LNCaP clone FGC (cell line): Measurements from ENCODE around the gene AKAP12.
"Not testable (repeated sequence)": the region's sequence is repeated elsewhere in the genome, so short reads cannot be mapped to it uniquely, and the experiment has no call there.

Source experiments
- DNase-seq: peaks from one replicate; pipeline ENCODE4 v3.0.0-alpha.2; 2011; ENCODE audit warnings: low read depth
- H3K4me3 ChIP-seq: 2 replicates; pipeline ENCODE4 v1.5.1; 2011; ENCODE audit warnings: mild to moderate bottlenecking, low read depth, low read length, control low read depth
- CTCF ChIP-seq: IDR thresholded peaks from 2 replicates; pipeline ENCODE4 v1.5.1; 2012; ENCODE audit warnings: mild to moderate bottlenecking; ENCODE audit not compliant: control insufficient read depth, insufficient read depth; ENCODE audit errors: extremely low read depth

The AKAP12 gene

DNA sequence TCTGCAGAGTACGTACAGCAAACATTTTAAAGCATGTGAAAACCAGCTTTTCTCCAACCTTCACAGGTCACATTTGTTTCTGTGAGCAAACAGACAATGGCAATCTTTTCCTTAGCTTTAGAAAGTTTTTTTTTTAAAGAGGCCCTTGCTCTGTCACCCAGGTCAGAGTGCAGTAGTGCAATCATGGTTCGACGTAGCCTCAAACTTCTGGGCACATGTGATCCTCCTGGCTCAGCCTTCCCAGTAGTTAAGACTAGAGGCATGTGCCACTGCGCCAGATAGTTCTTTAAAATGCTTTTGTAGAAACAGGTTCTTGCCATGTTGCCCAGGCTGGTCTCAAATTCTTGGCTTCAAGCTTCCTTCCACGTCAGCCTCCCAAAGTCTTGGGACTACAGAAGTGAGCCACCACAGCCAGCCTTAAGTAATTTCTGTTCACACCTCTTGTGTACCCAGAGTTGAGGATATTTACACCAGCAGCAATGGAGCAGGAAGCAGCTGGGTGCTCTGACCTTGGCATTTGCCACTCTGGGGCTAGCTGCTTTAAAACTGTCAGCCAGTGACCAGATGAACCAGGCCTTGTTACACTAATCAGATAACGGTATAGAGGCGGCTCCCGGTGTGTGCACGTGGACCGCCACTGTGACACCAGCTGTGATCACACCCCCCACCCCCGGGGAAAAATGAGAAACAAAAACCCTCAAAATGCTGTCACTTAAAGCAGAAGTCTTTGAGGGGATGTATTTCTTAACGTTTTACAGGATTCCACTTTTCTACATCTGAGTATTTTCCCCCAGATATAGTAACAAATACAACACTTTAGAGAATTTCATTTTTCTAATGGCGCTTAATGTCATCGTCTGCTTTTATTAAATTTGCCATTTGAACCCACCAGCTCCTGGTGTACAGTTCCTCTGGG is 71.3 kb downstream of the AKAP12 start:
- no peak for TF ChIP-seq CTCF
- H3K4me3 ChIP-seq = no peak overlapping the region
- no peak for DNase-seq

DNA sequence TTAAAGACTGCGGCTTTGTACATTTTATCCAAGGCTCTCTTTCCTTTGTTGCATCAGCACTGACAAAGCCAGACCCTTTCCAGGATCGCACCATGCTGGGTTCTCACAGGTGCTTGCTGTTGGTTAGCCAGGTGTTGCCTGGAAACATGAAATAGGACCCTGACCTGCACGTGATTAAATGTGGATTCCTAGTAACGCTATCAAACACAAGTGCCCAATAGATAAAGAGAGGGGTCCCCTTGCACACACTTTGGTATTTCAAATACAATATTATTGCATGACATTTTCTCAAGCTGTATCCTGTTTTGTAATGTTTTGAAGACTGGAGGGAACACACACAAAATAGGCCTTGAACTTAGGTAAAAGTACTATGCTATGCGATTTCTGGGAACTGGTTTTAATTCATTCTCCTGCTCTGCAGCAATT is 73.3 kb downstream of the AKAP12 start:
- no peak overlapping the region for H3K4me3 ChIP-seq
- TF ChIP-seq CTCF = no peak
- DNase-seq = no peak

- H3K4me3 ChIP-seq, DNase-seq: not testable (repeated sequence)
Measured at GRCh38 chr6:151315661-151316060, 75.9 kb downstream of the AKAP12 start.

GRCh38 chr6:151317103-151317994 is 77.6 kb downstream of the AKAP12 start:
- H3K4me3 ChIP-seq = no peak overlapping the region
- DNase-seq = no peak
- no peak for TF ChIP-seq CTCF

DNA sequence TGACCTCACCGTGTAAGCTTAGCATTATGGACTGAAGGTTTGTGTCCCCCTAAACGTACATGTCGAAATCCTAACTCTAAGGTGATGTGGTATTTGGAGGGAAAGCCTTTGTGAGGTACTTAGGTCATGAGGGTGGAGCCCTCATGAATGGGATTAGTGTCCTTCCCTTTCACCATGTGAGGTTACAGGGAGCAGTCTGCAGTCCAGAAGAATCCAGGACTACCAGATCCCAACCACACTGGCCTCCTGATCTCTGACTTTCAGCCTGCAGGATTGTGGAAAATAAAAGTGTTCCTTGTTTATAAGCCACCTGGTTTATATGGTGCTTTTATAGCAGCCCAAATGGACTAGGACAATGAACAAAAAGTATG is 78.2 kb downstream of the AKAP12 start:
- no peak for TF ChIP-seq CTCF
- no peak overlapping the region for H3K4me3 ChIP-seq
- DNase-seq = no peak

DNA sequence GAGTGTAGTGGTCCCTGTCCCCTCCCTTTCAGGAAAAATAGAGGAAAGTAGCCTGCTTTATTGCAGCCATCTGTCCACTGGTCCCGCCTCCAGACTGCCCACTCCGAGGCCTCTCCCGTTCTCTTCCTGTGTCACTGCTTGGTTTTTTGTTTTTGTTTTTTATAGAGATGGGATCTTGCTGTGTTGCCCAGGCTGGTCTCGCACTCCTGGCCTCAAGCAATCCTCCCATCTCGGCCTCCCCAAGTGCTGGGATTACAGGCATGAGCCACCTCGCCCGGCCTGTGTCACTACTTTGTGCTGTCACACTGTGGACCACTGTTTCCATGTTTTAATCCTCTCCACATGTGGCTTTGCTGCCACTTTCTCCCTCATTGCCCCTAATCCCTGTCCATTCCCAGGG is 80.4 kb downstream of the AKAP12 start:
- no peak for DNase-seq
- no peak for TF ChIP-seq CTCF
- no peak overlapping the region for H3K4me3 ChIP-seq

DNA sequence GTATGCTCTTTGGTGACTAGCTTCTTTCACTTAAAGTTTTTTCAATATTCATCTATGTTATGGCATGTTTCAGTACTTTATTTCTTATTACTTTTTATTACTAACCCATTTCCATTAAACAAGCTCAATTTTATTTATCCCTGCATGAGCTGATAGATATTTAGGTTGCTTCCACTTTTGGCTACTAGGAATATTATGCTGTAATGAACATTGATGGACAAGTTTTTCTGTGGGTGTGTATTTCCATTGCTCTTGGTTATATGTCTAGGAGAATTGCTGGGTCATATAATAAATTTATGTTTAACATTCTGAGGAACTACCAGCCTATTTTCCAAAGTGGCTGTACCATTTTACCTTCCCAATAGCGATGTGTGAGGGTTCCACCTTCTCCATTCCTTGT is 81.7 kb downstream of the AKAP12 start:
- no peak for DNase-seq
- TF ChIP-seq CTCF = no peak
- no peak overlapping the region for H3K4me3 ChIP-seq
